Measurements from ENCODE around the gene SMIM13.

SMIM13 gene

GRCh38 chr6:11121851-11122250, 28.2 kb downstream of the SMIM13 start:
- DNase-seq (ENCODE audit: low read depth), result no peak

GRCh38 chr6:11122380-11122779, 28.7 kb downstream of the SMIM13 start:
- DNase-seq (ENCODE audit: low read depth), result no peak

- DNase-seq (ENCODE audit: low read depth), result no peak
Observed at GRCh38 chr6:11123978-11124377, 30.3 kb downstream of the SMIM13 start.

GRCh38 chr6:11126876-11127275, 33.2 kb downstream of the SMIM13 start:
- DNase-seq (ENCODE audit: low read depth), result no peak

GRCh38 chr6:11128608-11129007, 35.0 kb downstream of the SMIM13 start:
- DNase-seq (ENCODE audit: low read depth), result no peak

GRCh38 chr6:11129908-11130565, 36.4 kb downstream of the SMIM13 start:
- no peak for DNase-seq (ENCODE audit: low read depth)

- DNase-seq (ENCODE audit: low read depth), result no peak
Observed at GRCh38 chr6:11130605-11131004, 37.0 kb downstream of the SMIM13 start.

GRCh38 chr6:11132194-11132888, 38.7 kb downstream of the SMIM13 start:
- no peak for DNase-seq (ENCODE audit: low read depth)

- DNase-seq (ENCODE audit: low read depth), result no peak
Observed at GRCh38 chr6:11133281-11133680, 39.6 kb downstream of the SMIM13 start.

- no peak for DNase-seq (ENCODE audit: low read depth)
Observed at GRCh38 chr6:11136809-11137208, 43.2 kb downstream of the SMIM13 start.

- DNase-seq (ENCODE audit: low read depth), result no peak
Observed at GRCh38 chr6:11139051-11139960, 45.7 kb downstream of the SMIM13 start.

- no peak for DNase-seq (ENCODE audit: low read depth)
Observed at GRCh38 chr6:11140056-11140455, 46.4 kb downstream of the SMIM13 start.

GRCh38 chr6:11141295-11141694, 47.7 kb downstream of the SMIM13 start:
- DNase-seq (ENCODE audit: low read depth), result no peak

GRCh38 chr6:11142296-11143027, 48.8 kb downstream of the SMIM13 start:
- DNase-seq (ENCODE audit: low read depth), result no peak

GRCh38 chr6:11143394-11144371, 50.0 kb downstream of the SMIM13 start:
- DNase-seq (ENCODE audit: low read depth), result no peak

GRCh38 chr6:11144393-11144851, 50.8 kb downstream of the SMIM13 start:
- DNase-seq (ENCODE audit: low read depth), result peak; percentile 61

- DNase-seq (ENCODE audit: low read depth), result no peak
Observed at GRCh38 chr6:11146117-11146826, 52.6 kb downstream of the SMIM13 start.

GRCh38 chr6:11149551-11149950, 55.9 kb downstream of the SMIM13 start:
- DNase-seq (ENCODE audit: low read depth), result no peak

GRCh38 chr6:11151488-11151887, 57.9 kb downstream of the SMIM13 start:
- DNase-seq (ENCODE audit: low read depth), result no peak

GRCh38 chr6:11152581-11152980, 58.9 kb downstream of the SMIM13 start:
- no peak for DNase-seq (ENCODE audit: low read depth)
